SK-N-DZ (cell line): Measurements from ENCODE around the gene TIAM2.
"Not testable (repeated sequence)": the region's sequence is repeated elsewhere in the genome, so short reads cannot be mapped to it uniquely, and the experiment has no call there.

Experiments used
- DNase-seq: peaks from one replicate; pipeline ENCODE4 v3.0.0-alpha.2; 2015; ENCODE audit warnings: low spot score

The TIAM2 gene

DNA sequence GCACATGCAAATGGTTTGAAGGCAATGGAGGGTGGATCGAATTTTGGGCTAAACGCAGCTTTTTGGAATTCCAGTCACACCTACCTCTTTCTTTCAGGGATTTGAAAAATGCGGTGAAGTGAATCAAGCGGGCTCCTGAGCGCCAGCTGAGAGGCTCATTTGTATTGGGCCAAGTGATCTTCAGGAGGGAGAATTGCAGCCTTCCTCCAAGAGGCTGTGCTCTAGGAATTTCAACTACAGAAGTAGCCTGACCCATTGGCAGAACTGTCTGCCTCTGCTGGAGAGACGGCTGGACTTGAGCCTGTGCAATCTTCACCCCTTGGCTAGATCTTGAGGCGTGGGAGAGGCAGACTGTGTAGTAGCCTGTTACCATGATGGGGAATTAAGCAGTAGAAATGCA is 5.7 kb upstream of the TIAM2 start:
- DNase-seq = no peak

DNA sequence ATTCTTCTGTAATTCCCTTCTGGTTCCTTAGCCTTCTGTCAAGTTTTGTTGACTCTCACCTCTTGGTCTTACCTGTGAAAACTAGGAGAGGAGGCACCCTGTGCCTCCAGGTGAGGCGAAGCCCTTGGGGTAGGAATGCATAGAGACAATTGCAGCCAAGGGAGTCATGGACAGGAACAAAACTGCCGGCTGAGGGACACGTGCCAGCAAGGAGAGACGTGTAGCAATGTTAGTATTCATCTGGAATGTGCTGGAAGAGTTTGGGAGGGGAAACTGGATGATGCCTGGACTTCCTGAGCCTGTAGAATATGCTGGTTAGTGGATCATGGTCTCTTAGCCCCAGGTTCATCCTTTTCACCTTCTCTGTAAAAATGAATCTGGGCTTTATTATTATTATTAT is 3.9 kb upstream of the TIAM2 start:
- no peak for DNase-seq

DNA sequence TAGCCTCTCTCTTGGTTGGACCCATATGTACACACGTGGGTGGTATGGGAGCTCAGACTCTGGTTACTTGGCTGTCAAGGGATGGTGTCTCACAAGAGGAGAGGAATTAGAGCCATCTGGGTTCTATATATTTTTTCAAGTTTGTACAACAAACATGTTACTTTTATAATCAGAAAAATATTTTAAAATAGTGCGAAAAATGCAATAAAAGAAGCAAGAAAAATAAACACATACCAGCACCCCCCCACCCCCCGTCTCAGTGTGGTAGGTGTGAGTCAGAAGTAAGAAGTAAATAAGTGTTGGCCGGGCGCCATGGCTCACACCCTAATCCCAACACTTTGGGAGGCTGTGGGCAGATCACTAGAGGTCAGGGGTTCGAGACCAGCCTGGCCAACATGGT is 2.1 kb upstream of the TIAM2 start:
- DNase-seq = no peak

DNA sequence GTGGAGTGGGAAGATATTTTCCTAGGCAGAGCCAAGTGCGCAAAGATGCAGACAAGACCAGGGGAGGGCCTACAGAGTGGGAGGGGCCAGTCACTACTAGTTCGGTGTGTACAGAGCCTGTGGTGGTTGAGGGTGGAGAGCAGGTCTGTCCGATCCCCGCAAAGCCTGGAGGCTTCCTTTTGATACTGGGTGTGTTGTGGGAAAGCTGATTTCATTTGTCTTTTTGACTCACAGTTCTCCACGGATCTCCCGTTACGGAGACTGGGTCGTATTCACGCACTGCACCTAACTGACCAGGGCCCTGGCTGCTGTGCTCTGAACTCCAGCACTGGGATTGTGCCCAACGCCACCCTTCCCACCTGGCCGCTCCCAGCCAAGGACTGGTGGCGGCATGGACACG is 1.4 kb upstream of the TIAM2 start:
- DNase-seq = no peak

DNA sequence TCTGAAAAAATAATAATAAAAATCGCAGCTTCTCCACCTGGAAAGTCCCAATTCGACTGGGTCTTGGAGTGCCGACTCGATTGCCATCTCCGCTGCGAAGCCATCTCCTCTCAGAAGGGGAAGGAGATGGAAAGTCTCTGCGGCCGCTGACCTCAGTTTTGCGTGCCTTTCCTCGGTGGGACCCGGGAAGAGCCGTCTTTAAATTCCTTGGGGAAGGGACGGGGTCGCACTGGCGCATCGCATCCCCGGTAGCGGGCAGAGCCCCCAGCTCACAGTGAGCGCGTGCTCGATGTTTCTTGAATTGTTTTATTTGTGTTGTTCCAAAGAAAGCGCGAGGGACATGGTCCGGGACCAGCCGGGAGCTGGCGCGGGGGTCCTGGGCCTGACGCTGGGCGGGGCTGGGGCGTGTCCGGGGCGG is 270 bp upstream of the TIAM2 start:
- DNase-seq = no peak

DNA sequence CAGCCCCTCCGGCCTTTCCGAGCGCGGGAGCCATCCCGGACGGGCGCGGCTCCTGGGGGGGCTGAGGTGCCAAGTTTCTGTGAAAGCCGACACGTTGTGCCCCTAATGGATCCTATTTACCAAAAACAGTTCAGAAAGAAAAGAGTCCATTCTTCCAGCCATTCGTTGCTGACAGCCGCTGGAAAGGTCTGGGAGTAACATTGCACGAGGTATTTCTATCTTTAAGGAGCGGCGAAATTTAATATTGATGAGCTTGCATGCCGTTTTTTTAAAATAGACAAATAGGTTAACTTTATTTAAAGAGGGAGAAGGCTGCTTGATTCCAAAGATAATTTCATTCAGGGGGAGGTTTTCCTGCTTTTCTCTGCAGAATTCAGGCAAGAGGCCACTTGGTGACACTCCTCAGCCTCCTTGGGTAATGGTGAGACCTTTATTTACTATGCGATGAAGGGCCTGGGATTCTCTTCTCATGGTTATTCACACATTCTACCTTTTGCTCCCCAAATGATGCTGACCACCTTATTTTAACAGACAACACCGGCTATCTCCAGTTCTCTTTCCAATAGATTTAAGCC is 988 bp downstream of the TIAM2 start:
- DNase-seq = no peak

DNA sequence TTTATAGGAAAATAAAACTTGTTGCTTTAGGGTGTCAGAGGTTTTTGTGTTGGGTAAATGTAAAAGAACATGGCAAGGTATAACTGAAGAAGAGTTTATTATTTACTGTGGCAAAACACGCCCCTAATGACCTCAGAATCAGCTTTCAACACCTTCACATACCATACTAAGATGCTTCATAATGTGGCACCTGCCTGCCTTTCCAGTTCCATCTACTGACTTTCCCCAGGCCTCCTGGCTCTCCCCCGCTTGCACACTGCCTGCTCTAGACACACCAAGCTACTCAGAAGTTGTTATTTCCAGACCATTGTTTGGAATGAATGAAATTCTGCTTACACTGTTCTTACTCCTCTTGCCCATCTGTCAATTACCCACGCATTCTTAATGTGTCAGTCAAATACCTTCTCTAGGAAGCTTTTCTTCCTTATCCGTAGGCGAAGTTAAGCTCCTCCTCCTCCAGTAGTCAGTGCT is 1.8 kb downstream of the TIAM2 start:
- DNase-seq = no peak

DNA sequence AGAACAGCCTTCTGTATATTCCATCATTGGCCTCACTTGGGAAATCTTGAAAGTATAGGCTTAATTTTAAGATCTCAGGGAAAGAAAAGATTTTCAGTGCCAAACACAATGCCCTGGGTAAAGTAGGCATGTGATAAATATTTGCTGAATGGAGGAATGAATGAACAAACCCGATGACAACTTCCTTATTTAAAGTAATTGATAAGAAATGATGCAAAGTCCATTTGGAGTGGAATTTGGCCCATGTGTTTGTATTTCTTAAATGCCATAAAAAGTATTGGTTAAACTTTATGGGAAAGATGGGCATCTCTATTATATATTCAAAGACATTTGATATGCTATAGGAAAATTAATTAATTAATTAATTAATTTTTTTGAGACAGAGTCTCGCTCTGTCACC is 3.7 kb downstream of the TIAM2 start:
- DNase-seq = no peak

DNA sequence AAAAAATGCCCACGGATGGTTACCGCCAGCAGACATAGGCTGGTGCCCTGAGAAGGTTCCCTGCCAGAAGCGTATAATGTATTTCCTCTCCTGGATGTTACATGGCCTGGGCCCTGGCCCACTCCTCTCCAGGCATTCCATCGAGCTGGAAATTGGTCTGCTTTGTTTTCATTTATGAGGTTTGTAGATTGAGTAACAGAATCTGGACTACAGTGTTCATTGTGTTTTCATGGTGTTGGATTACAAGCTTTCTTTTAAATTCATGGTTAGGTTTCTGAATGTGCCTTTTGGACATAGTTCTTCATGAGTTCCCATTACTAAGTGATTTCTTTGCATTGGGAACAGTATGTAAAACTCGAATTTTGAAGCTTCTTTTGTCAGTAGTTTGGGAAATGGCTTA is 6.4 kb downstream of the TIAM2 start:
- no peak for DNase-seq

DNA sequence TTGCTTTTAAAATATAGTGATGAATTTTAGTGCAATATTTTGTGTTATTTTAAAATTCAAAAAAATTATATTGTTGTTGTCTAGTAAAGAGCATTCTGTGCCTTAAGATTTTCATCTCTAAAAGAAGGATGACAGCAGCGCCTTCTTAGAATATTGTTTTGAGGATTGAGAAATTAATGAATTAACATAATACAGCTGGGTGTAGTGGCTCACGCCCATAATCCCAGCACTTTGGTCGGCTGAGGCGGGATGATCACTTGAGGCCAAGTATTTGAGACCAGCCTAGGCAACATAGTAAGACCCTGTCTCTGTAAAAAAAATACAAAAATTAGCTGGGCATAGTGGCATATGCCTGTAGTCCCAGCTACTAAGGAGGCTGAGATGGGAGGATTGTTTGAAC is 6.8 kb downstream of the TIAM2 start:
- no peak for DNase-seq

DNA sequence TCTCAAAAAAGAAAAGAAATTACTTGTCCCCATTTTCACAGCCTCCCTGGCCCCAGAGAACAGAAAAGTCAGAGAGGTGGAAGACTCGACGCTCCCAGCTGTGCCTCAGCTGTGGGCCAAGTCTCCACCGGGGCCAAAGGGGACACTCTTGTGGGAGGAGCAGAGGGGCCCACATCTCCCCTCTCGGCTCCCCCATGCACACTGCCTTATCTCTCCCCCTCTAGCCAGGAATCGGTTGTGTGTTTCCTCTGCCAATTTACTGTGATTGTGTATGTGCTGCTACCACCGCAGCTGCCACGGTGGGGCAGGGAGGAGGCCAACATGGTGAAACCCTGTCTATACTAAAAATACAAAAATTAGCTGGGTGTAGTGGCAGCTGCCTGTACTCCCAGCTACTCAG is 8.4 kb downstream of the TIAM2 start:
- DNase-seq = no peak

DNA sequence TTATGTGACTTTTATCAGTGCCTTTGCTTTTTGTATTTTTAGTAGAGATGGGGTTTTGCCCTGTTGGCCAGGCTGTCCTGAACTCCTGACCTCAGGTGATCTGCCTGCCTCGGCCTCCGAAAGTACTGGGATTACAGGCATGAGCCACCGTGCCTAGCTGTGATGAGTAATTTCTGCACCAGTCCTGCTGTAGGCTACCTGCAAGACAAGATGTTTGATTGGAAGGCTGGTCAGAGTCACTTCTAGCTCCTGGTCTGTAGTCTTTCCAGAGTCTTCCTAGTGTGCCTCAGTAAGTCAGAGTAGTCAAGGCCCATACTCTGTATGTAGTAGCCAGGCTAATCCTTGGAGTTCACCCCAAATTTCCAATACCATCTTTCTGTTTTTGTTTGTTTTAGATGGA is 8.9 kb downstream of the TIAM2 start:
- DNase-seq = no peak

DNA sequence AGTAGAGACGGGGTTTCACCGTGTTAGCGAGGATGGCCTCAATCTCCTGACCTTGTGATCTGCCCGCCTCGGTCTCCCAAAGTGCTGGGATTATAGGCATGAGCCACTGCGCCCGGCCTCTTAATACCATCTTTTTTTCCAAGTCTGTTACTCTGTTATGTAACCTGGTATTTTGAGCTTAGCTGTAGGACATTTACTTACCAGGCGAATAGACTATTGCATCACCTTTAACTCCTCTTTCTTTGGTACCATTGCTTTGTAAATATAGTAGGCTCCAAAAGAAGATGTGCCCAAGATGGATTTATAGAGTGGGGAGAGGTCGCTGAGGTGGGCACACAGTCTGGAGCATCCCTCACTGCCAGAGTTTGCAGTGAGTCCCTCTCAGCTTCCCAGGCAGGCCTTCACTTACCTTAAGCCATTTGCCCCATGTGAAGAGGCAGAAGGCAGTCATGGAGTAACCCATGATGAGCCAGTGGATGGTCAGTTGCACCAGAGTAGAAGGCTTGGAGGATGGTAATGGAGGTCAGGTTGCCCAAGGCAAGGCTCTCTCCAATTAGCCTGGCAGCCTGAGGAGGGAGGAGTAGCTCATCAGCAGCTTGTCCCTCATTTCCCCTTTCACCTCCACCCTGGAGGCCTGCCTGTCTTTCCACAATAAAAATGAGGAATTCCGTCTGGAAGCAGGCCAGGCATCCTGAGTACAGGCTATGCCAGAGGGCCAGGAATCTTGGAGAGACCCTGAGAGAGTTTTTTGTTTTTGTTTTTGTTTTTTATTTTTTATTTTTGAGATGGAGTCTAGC is 9.7 kb downstream of the TIAM2 start:
- no peak for DNase-seq

DNA sequence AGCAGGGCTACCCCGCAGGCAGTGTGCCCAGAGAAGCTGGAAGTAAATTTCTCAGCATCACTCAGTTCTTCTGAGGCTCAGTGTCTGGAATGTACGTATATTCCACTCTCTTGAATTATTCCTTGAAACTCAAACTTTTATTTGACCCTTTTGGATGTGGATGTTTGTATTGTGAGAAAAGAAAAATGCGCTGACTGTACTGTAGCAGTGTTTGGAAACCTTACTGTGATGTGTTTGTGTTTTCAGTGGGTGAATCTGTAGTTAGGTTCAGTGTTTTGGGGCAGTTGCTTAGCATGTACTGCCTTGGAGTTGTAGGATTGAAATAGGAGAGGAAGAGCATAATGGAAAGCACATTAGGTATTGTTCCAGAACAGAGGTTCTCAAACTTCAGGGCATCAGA is 13.5 kb downstream of the TIAM2 start:
- DNase-seq = no peak

DNA sequence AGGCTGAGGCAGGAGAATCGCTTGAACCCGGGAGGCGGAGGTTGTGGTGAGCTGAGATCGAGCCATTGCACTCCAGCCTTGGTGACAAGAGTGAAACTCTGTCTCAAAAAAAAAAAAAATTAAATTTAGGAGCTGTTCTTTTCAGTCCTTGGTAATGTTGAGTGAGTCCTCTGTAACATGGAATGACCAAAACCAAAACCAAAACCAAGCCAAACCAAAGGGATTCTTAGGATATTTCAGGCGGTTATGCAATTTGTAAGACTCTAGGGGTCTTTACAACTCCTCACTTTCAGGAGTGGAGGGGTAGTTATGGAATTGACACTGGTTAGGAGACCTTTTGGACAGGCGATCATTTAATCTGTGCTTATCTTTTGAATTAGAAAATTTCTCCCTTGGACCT is 15.8 kb downstream of the TIAM2 start:
- no peak for DNase-seq

DNA sequence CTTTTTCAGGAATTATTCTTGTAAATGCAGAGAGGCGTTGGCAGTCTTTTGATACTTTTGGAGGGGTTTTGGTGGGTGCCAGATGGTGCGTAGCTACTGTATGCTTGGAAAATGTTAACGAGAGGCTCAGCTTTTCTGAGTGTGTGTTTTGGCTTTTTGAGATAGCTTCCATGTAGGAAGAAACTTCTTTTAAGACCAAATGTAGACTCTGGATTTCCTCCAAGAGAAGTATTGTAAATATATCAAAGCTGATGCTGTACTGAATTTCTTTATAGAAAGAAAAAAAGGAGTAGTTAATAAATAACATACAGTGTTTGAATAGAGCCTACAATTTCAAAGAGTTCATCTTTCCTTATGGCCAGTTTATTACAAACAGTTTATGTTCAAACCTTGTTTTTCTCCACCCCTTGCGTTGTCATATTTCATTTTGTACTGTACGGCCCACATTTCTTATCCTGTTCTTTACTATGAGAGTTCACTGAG is 16.7 kb downstream of the TIAM2 start:
- no peak for DNase-seq

DNA sequence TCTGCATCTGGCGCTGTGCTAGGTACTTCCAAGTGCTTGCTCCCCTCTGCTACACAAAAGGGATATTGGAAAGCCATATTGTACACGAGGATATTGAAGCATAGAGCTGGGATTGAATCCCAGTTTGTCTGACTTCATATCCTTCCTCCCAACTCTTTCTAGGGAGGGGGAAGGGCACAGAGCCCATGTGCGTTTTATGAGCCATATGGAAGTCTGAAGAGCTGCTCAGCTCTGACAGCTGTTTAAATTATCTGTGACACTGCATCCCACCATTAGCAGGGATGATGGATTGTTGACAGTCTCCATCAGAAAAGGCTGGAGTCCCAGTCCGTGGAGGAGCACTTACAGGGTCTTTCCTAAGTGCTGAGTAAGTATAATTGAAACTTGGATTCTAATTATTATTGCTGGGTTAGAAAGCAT is 18.4 kb downstream of the TIAM2 start:
- DNase-seq = peak; percentile 85

DNA sequence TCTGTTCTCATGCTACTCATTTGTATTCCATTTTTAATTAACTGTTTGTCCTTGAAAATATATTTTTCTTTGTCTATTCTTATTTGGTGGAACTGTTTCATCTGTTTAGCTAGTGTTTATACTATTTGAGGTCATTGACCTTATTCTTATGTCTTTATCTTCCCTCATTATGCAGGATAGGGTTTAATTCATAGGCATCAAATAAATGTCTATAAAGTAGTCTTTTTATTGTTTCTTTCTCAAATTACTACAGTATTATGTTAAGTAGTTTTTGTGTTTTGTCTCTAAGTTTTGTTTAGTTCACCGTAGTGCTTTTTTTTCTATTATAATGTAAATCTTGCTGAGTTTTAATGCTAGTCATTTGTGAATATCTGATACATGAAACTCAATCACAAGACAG is 19.0 kb downstream of the TIAM2 start:
- no peak for DNase-seq

DNA sequence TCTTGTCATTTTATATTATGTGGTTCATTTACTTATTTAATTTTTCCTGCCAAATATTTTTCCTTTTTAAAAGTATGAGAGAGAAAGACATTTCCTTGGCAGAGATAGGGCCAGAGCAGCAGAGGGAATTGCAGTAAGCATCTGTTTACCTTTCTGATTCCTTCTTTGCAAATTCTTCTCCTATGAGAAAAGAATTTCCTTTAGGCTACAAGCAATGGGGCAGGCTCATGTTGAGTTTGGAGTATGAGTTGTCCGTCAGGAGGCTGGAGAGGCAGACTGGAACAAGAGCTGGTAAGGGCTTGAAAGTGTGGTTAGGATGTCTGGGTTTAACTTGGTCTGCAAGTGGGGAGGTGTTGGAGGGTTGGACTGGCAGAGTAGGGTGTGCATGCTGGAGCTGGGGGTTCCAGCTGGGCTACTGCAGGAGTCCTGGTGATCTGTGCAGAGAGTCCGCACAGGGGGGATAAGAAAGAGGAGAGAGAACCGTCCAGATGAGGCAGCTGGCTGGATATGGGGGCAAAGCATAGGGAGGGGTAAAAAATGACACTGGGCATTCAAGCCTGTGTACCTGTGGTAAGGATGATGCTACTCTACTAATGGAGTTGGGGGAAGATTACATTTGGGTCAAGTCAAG is 19.7 kb downstream of the TIAM2 start:
- no peak for DNase-seq

DNA sequence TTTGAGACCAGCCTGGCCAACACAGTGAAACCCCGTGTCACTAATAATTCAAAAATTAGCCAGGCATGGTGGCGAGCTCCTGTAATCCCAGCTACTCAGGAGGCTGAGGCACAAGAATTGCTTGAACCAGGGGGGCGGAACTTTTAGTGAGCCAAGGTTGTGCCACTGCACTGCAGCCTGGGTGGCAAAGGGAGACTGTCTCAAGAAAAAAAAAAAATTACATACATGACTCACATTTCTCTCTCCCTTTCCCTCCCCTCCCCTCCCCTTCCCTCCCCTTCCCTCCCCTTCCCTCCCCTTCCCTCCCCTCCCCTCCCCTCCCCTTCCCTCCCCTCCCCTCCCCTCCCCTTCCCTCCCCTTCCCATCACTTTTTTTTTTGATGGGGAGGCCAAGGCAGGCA is 23.3 kb downstream of the TIAM2 start:
- not testable (repeated sequence) for DNase-seq

DNA sequence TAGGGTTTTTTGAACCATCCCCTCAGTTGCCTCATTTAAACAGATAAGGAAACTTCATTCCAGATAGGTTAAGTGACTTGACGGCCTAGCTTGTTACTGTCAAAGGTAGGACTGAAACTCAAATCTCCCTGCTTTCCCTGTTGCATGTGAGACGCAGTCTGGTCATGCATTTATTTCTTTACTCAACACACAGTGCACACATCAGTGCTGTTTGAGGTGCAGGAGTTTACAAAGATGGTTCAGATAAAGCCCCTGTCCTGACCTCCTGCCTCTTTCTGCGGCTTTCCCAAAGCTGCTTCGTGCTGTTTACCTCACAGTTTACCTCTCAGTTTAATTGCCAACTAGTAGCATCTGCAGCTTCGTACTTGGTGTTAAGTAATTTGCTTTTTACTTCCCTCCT is 26.6 kb downstream of the TIAM2 start:
- DNase-seq = no peak

DNA sequence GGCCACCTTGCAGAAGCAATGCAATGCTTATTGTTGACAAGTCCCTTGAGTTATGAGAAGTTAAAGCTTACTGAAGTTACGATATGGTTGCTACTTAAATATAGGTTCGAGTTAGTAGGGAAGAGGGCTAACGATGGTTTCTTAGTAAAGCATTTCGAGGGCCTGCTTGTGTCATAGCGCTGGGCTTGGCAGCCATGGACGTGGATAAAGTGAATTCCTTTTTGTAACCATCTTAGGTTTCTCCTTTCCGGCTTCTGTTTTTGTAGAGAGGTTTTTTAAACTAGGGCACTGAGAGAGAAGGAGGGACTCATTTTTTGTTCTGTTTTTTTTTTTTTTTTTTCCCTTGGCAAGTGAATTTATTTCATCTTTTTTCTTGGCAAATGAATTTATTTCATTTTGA is 27.6 kb downstream of the TIAM2 start:
- DNase-seq = no peak

DNA sequence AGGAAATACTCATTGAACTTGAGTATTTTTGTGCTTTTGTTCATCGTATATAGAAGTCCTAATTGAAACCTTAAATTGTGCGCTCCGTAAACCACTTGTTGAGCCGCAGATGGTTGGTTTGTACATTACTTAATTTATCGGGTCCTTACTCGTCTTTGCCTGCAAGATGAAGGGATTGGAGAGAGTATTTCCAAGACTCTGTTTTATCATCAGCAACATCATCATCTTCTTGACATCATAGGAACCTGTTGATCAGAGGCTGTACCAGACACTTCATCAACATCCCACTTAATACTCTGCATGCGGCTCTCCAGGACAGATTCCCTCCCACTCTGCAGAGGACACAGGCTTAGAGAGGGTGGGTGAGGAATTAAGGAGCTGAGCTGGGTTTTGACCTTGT is 28.6 kb downstream of the TIAM2 start:
- DNase-seq = peak; percentile 31
